HG02852 (cell line): ENCODE results near the gene TIMM44.
"Not testable (repeated sequence)": the region's sequence is repeated elsewhere in the genome, so short reads cannot be mapped to it uniquely, and the experiment has no call there.

Source experiments
- ATAC-seq: cut with Tn5 transposase; IDR thresholded peaks from one replicate; pipeline ENCODE4 v1.9.1; 2021; ENCODE audit warnings: mild to moderate bottlenecking, moderate library complexity; ENCODE audit not compliant: unreplicated experiment

The TIMM44 gene

DNA sequence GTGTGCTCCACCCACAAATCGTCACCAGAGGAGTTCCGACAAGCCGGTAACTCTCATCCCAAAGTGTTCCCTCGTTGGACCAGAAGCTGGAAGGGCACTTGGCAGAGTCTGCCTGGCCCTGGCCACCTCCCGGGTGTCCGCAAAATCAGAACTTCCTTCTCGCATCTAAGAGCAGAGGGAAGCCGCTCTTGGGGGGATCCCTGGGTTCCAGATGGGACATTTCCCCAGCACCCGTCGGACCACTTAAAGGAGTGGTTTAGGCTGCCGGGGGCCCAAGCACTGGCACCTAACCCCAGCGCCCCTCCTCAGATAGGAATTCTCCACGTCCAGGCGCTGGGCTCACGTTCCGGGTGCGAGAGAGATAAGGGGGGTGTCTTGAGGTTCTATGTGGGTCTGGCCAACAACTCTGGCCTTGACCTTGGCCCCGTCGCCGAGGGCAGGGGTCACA, 40.6 kb downstream of the TIMM44 start:
- no peak for ATAC-seq

DNA sequence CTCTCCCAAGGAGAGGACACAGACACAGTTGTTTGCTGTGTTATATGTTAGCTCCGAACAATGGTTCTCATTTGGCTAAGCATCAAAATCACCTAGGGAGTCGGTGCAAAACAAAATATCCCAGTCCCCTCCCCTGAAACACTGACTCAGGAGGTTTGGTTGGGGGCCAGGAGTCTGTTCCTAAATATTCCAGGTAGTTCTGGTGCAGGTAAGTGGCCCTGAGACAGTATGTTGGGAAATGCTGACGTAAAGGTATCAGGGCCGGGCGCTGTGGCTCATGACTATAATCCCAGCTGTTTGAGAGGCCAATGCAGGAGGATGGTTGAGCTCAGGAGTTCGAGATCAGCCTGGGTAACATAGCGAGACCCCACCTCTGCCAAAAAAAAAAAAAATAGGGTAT, 42.1 kb downstream of the TIMM44 start:
- no peak for ATAC-seq

DNA sequence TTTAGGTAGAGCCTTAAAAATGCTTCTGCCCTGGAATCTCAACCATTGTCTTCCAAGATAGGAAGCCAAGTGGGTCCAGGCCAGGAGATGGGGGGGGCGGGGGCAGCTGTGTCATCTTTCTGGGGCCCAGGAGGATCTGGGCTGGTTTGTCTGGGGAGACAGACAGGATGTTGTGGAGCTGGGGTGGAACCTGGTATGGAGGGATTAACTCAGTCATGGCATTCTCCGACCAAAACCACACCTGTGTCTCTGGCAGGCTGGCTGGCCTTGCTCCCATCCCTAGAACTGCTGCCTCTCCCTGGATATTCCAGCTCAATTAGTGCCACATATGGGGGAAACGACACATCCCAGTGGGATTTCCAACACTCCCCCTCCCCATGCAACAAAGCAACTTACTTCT, 42.5 kb downstream of the TIMM44 start:
- ATAC-seq, result no peak

DNA sequence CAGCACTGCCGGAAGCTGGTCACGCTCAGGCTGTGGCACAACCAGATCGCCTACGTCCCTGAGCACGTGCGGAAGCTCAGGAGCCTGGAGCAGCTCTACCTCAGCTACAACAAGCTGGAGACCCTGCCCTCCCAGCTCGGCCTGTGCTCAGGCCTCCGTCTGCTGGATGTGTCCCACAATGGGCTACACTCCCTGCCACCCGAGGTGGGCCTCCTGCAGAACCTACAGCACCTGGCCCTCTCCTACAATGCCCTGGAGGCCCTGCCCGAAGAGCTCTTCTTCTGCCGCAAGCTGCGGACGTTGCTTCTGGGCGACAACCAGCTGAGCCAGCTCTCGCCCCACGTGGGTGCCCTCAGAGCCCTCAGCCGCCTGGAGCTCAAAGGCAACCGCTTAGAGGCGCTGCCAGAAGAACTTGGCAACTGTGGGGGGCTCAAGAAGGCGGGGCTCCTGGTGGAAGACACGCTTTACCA, 43.0 kb downstream of the TIMM44 start:
- no peak for ATAC-seq

DNA sequence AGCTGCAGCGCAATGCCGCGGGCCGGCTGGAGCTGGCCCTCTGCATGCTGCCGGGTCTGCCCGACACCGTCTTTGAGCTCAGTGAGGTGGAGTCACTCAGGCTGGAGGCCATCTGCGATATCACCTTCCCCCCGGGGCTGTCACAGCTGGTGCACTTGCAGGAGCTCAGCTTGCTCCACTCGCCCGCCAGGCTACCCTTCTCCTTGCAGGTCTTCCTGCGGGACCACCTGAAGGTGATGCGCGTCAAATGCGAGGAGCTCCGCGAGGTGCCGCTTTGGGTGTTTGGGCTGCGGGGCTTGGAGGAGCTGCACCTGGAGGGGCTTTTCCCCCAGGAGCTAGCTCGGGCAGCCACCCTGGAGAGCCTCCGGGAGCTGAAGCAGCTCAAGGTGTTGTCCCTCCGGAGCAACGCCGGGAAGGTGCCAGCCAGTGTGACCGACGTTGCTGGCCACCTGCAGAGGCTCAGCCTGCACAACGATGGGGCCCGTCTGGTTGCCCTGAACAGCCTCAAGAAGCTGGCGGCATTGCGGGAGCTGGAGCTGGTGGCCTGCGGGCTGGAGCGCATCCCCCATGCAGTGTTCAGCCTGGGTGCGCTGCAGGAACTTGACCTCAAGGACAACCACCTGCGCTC, 43.6 kb downstream of the TIMM44 start:
- no peak for ATAC-seq

DNA sequence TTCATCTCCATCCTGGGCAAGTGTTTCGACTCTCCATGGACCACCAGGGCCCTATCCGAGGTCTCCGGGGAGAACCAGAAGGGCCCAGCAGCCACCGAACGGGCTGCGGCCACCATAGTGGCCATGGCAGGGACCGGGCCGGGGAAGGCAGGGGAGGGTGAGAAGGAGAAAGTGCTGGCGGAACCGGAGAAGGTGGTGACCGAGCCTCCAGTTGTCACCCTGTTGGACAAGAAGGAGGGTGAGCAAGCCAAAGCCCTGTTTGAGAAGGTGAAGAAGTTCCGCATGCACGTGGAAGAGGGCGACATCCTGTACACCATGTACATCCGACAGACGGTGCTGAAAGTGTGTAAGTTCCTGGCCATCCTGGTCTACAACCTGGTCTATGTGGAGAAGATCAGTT, 44.5 kb downstream of the TIMM44 start:
- ATAC-seq, result no peak

DNA sequence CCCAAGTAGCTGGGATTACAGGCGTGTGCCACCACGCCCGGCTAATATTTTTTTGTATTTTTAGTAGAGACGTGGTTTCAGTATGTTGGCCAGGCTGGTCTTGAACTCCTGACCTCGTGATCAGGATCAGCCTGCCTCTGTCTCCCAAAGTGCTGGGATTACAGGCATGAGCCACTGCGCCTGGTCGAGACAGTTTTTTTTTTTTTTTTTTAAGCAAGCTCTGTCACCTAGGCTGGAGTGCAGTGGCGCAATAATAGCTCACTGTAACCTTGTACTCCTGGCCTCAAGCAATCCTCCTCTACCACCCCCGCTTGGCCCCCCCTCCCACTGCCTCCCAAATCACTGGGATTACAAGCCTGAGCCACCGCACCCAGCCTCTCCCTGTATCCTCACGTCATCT, 46.2 kb downstream of the TIMM44 start:
- ATAC-seq, result no peak

DNA sequence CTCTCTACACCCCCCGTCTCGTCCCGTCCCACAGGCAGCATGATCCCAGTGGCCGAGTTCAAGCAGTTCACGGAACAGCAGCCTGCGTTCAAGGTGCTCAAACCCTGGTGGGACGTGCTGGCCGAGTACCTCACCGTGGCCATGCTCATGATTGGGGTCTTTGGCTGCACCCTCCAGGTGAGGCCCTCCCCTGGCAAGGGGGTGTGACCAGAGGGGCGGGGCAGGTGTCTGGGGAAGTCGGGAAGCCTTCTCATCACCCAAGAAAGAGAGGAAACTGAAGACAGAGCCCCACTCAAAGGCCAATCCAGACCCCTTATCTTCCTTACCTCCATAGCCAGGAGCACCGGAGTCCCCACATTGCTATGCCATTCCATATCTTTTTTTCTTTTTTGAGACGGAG, 47.9 kb downstream of the TIMM44 start:
- ATAC-seq, result no peak

DNA sequence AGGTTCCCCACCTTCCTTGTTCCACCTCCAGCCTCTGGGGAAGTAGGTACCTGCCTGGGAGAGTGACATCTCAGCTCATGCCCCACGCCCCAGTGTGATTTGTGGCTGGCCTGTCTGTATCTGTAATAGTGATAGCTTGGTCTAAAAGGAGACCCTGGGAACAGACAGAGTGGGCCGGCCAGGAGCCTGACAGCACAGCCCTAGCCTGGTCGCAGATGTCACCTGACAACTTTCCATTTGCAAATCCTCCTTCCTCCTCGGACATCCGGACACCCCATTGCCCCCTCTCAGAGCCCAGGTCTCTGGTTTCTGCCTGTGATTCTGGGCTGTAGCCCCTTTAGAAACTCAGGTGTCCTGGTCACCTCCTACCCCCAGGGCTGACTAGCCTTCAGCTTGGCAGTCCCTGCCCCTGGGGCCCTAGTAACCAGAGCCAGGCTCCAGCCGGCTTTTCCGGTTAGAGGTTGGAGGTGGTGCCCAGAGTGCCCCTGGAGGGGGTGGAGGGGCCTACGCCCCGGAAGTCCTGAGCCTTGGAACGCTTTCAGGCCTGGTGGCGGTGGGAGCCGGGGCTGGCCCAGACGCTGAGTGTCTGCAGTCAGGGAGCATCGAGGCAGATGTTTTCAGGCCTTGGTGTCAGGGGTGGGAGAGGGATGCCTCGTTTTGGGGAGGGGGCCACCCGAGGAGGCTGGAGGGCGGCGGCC, 48.7 kb downstream of the TIMM44 start:
- ATAC-seq, result no peak

DNA sequence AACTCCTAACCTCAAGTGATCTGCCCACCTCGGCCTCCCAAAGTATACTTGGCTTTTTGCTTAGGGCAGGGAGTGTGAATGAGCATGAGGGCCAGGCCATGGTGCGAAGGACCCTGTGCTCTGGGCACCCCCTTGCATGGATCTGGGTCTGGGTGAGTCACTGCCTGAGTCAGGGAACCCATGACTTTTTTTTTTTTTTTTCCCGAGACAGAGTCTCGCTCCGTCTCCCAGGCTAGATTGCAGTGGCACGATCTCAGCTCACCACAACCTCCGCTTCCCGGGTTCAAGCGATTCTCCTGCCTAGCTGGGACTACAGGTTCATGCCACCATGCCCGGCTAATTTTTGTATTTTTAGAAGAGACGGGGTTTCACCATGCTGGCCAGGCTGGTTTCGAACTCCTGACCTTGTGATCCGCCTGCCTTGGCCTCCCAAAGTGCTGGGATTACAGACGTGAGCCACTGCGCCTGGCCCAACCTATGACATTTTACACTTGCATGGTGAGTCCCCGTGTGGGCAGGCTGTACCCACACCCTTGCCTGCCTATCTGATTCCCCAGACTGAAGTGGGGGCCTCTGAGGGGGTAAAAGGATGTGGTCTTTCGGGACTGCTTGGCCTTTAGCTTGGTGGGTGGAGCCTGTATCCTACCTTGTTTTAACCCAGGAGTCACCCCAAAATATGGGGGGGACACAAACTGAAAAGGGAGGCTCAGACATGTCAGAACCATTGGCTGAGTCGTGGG, 49.9 kb downstream of the TIMM44 start:
- ATAC-seq, result not testable (repeated sequence)

DNA sequence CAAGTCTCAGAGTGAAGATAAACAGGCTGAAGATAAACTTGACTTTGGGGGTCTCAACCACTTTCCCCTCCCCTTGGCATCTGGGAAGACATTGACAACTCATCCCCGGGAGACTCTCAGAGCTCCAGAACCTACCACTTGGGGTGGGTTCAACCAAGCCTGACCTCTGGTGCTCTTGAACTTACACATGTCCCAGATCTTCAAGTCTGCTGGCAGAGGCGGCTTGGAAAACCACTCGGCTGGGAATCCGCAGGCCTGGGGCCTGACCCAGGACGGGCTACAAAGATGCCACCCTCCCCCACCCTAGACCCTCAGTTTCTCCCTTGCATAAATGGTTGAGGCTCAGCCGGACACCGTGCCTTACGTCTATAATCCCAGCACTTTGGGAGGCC, 54.6 kb downstream of the TIMM44 start:
- no peak for ATAC-seq

DNA sequence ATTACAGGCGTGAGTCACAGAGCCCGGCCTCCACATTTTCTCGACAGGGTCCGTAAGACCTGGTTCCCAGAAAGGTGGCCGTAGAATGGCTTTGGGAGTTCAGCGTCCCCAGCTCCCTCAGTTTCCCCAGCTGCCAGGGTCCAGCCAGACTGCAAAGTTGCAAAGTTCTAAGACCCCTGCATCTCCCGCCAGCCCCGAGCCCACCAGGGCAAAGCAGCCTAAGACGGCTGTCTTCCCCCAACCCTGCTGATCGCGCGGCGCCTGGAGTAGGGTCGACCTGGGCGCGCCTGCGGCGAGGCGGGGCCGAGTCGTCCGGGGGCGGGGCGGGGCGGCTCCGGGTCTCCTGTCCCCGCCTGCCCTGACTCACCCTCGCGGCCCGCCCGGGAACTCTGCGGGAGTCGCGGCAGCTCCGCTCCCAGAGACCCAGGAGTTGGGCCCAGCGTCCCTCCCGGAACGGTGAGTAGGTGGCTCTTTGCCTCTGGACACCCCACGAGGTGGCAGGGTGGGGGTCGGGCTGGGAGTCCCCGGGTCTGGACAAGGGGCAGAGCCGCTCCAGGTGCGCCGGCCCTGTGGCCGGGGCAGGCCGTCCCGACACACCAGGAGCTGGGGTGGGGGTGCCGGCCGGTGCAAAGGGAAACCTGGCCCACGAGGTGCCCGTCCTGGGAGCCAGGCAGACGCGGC, 55.2 kb downstream of the TIMM44 start, which contains the start of gene LRRC8E:
LRRC8E (plus strand) TSS at position 366 of the 681 bp plus-strand sequence. CDS start 7,094 bp downstream, outside the sequence.
- no peak for ATAC-seq

DNA sequence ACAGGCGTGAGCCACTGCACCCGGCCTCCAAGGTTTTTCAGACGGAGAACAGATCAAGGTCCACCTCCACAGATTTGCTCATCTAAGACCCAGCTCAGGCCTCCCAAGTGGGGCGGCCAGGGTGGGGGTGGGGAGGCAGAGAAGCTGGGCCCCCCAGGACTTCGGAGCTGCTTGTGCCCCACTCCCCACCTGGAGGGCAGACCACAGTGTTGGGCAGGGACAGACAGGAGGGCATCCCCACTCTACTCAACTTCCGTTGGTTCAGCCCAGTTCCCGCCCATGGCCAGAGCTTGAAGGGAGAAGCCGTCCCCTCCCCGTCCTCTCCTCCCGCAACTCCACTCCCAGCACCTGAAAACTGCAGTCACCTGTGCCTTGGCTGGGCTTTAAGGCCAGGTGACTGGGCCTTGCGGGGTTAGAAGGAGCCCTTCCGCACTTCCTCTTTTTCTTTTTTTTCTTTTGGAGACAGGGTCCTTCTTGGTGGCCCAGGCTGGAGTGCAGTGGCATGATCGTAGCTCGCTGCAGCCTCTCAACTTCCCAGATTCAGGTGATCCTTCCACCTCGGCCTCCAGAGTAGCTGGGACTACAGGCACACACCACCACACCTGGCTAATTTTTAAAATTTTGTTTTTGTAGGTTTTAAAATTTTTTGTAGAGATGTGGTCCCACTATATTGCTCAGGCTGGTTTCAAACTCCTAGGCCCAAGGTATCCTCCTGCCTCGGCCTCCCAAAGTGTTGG, 55.9 kb downstream of the TIMM44 start:
- no peak for ATAC-seq

DNA sequence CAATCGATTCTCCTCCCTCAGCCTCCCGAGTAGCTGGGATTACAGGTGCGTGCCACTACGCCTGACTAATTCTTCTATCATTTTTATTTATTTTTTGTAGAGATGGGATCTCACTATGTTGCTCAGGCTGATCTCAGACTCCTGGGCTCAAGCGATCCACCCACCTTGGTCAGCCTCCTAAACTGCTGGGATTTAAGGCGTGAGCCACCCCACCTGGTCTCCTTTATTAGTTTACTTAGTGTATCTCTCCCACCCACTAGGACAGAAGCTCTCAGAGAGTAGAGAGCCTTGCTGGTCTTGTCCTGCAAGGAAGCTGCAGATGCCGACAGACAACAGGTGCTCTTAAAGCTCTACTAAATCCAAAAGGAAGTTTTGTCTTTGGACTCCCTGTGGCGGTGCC, 57.6 kb downstream of the TIMM44 start:
- no peak for ATAC-seq

DNA sequence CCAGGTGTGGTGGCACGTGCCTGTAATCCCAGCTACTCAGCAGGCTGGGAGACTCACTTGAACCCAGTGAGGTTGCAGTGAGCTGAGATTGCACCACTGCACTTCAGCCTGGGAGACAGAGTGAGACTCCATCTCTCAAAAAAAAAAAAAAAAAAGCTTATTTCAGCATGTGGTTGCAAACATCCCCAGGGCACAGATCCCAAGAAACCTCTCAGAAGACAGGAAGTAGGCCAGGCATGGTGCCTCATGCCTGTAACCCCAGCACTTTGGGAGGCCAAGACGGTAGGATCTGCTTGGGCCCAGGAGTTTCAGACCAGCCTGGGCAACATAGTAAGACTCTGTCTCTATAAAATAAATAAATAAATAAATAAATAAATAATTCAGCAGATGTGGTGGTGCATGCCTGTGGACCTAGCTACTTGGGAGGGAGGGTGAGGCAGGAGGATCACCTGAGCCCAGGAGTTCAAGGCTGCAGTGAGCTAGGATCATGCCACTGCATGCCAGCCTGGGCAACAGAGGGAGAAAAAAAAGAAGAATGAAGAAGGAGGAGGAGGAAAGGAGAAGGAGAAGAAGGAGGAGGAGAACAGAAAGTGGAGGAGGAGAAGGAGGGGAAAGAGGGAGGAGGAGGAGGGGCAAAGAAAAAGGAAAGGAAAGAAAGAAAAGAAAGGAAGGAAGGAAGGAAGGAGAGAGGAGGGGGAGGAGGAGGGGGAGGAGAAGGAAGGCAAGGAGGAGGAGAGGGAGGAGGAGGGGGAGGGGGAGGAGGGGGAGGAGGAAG, 59.5 kb downstream of the TIMM44 start:
- no peak for ATAC-seq

DNA sequence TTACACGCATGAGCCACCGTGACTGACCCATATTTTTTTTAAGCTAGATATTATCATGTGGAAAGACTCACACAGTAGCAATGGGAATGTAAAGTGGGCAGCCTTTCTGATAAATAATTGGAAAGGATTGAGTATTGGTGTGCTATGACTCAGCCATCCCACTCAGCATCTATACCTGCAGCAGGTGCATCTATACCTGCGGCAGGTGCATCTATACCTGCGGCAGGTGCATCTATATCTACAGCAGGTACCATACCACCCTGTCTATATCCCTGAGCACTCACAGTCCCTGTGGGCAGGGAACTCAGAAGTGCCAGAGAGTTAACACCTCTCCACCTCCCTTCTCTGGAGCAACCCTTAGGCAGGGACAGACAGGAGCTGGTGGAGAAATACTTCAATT, 60.4 kb downstream of the TIMM44 start:
- ATAC-seq, result no peak

DNA sequence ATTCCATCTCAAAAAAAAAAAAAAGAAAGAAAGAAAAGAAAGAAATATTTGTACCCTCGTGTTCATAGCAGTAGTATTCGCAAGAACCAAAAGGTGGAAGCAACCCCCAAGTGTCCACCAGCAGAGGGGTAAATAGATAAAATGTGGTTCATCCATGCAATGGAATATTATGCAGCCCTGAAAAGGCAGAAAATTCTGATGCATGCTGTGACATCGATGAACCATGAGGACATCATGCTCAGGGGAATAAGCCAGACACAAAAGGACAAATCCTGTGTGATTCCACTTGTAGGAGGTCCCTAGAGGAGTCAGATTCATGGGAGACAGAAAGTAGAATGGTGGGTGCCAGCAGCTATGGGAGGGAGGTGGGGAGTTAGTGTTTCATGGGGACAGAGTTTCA, 61.6 kb downstream of the TIMM44 start:
- ATAC-seq, result no peak

DNA sequence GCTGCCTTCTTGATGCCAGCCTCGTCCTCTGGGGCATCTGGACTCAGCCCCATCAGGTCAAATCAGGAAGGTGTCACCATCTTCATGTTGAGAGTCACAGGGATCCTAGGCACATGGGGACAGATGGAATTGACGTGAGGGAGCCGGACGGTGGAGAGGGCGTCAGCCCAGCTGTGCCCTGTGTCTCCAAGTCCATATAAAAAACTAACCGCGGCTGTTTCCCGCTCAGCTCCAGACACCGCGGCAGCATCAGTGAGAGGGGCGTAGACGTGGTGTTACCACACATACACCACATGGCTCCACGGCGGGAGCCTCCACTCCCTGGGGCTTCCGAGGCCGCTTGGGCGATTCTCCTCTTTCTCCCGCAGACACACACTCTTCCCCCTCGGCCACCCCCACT, 63.6 kb downstream of the TIMM44 start:
- ATAC-seq, result no peak

DNA sequence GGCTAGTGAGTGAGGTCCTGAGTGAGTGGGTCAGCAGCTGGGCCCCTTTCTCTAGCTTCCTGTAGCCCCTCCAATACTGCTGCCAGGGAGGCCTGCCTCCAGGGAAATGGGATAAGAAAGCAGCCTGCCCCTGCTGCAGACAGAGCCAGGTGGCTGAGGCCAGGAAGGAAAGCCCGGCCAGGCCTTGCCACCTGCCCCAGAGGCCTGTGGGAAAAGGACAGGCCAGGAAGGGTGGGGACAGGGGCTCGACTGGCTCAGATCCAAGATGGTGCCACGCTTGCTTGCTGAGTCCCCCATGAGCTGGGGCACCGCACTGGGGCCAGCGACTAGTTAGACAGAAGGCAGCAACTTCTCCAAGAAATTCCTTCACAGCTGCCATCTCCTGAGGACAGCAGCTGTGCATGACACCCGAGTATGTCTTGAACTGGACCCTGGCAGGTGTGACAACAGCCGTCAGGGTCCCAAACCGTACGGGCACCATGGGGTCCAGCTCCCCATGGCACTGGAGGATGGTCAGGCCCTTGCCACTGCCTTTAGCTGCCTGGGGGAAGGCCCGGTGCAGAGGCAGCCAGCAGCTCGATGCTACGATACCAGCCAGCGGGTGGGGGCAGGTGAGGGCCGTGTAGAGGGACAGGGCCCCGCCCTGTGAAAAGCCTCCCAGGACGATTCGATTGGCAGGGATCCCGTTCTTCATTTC, 64.2 kb downstream of the TIMM44 start:
- no peak for ATAC-seq
